MM.1S (cell line): ENCODE data around the gene PIH1D1.
A peak's percentile ranks its signal among the peaks of the same experiment; 100 is the strongest.

Experiments
- DNase-seq: peaks from one replicate; pipeline ENCODE4 v3.0.0-alpha.2; 2015
- H2AFZ ChIP-seq: fragments of 300-600 bp; sonication (generic); 2 replicates; pipeline ENCODE4 v1.6.0; 2016; ENCODE audit warnings: antibody characterized with exemption, low read length
- H3F3A ChIP-seq: fragments of 300-600 bp; sonication (generic); 2 replicates; pipeline ENCODE4 v1.6.1; 2016; ENCODE audit warnings: mild to moderate bottlenecking, antibody characterized with exemption, low read length, moderate library complexity, mixed read lengths; ENCODE audit not compliant: insufficient read depth
- H3K27ac ChIP-seq: fragments of 300-600 bp; sonication (generic); 2 replicates; pipeline ENCODE4 v1.5.1; 2016; ENCODE audit warnings: mild to moderate bottlenecking, low read length
- H3K27me3 ChIP-seq: fragments of 300-600 bp; sonication (generic); replicated peaks from 2 replicates; pipeline ENCODE4 v1.6.0; 2016; ENCODE audit warnings: low read length; ENCODE audit not compliant: insufficient read depth
- H3K36me3 ChIP-seq: fragments of 300-600 bp; sonication (generic); replicated peaks from 2 replicates; pipeline ENCODE4 v1.6.1; 2016; ENCODE audit warnings: mild to moderate bottlenecking, low read length, mixed read lengths; ENCODE audit not compliant: insufficient read depth
- H3K4me1 ChIP-seq: fragments of 300-600 bp; sonication (generic); 2 replicates; pipeline ENCODE4 v1.6.1; 2016; ENCODE audit warnings: low read length, mixed read lengths
- H3K4me2 ChIP-seq: fragments of 300-600 bp; sonication (generic); 2 replicates; pipeline ENCODE4 v1.6.0; 2016; ENCODE audit warnings: low read depth, low read length
- H3K4me3 ChIP-seq: fragments of 300-600 bp; sonication (generic); 2 replicates; pipeline ENCODE4 v1.5.1; 2016; ENCODE audit warnings: low read length, mixed read lengths
- H3K79me2 ChIP-seq: fragments of 300-600 bp; sonication (generic); 2 replicates; pipeline ENCODE4 v1.6.1; 2016; ENCODE audit warnings: mixed run types, low read length, mixed read lengths
- H3K9ac ChIP-seq: fragments of 300-600 bp; sonication (generic); 2 replicates; pipeline ENCODE4 v1.6.1; 2016; ENCODE audit warnings: low read length, mixed read lengths
- H3K9me2 ChIP-seq: fragments of 300-600 bp; sonication (generic); replicated peaks from 2 replicates; pipeline ENCODE4 v1.6.1; 2016; ENCODE audit warnings: mild to moderate bottlenecking, low read length, mixed read lengths; ENCODE audit not compliant: insufficient read depth
- H3K9me3 ChIP-seq: fragments of 300-600 bp; sonication (generic); replicated peaks from 2 replicates; pipeline ENCODE4 v1.6.1; 2016; ENCODE audit warnings: mild to moderate bottlenecking, low read length, mixed read lengths; ENCODE audit not compliant: insufficient read depth
- H4K20me1 ChIP-seq: fragments of 300-600 bp; sonication (generic); 2 replicates; pipeline ENCODE4 v1.6.1; 2016; ENCODE audit warnings: mild to moderate bottlenecking, low read length, moderate library complexity, mixed read lengths; ENCODE audit not compliant: insufficient read depth
- EZH2 ChIP-seq: fragments of 300-600 bp; sonication (generic); optimal IDR thresholded peaks from 2 replicates; pipeline ENCODE3; 2017; ENCODE audit warnings: low read depth, mild to moderate bottlenecking, antibody characterized with exemption, low read length, mixed read lengths
- EZH2phosphoT487 ChIP-seq: fragments of 300-600 bp; sonication (generic); IDR thresholded peaks from 2 replicates; pipeline ENCODE4 v1.6.1; 2018; ENCODE audit warnings: antibody characterized with exemption, low read length
- TF ChIP-seq, protein P1 (sequence below): fragments of 300-600 bp; sonication (generic); IDR thresholded peaks from 2 replicates; pipeline ENCODE4 v1.5.1; 2016; ENCODE audit warnings: antibody characterized with exemption, low read length, mixed read lengths

PIH1D1 gene

GRCh38 chr19:49492573-49493405, 41.2 kb upstream of the PIH1D1 start:
- Histone ChIP-seq H3F3A (peaks cover 89% of the 10 kb centered on the region), H4K20me1 (peaks cover 23% of the 10 kb centered on the region), H3K79me2 (peaks cover 43% of the 10 kb centered on the region), H3K9ac (no peak overlapping the region), H2AFZ (no peak overlapping the region), H3K4me2 (no peak overlapping the region), H3K27me3 (no peaks in the 10 kb centered on the region), H3K4me1 (peaks cover 8% of the 10 kb centered on the region), H3K36me3 (peaks cover 28% of the 10 kb centered on the region), H3K4me3 (no peak overlapping the region), H3K9me2 (no peaks in the 10 kb centered on the region), H3K27ac (peak overlapping the region; percentile 7; the same call in 1 of the 2 replicates), H3K9me3 (no peaks in the 10 kb centered on the region)
- no peak for TF ChIP-seq EZH2phosphoT487
- TF ChIP-seq EZH2 = no peak
- TF ChIP-seq, protein P1, sequence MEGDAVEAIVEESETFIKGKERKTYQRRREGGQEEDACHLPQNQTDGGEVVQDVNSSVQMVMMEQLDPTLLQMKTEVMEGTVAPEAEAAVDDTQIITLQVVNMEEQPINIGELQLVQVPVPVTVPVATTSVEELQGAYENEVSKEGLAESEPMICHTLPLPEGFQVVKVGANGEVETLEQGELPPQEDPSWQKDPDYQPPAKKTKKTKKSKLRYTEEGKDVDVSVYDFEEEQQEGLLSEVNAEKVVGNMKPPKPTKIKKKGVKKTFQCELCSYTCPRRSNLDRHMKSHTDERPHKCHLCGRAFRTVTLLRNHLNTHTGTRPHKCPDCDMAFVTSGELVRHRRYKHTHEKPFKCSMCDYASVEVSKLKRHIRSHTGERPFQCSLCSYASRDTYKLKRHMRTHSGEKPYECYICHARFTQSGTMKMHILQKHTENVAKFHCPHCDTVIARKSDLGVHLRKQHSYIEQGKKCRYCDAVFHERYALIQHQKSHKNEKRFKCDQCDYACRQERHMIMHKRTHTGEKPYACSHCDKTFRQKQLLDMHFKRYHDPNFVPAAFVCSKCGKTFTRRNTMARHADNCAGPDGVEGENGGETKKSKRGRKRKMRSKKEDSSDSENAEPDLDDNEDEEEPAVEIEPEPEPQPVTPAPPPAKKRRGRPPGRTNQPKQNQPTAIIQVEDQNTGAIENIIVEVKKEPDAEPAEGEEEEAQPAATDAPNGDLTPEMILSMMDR = no peak
- peak; percentile 26 for DNase-seq

- Histone ChIP-seq H3K9ac (no peak overlapping the region), H3K27ac (no peak overlapping the region), H3K36me3 (peaks cover 23% of the 10 kb centered on the region)
These were observed 40.4 kb upstream of the PIH1D1 start for GRCh38 chr19:49491804-49492572.

DNA sequence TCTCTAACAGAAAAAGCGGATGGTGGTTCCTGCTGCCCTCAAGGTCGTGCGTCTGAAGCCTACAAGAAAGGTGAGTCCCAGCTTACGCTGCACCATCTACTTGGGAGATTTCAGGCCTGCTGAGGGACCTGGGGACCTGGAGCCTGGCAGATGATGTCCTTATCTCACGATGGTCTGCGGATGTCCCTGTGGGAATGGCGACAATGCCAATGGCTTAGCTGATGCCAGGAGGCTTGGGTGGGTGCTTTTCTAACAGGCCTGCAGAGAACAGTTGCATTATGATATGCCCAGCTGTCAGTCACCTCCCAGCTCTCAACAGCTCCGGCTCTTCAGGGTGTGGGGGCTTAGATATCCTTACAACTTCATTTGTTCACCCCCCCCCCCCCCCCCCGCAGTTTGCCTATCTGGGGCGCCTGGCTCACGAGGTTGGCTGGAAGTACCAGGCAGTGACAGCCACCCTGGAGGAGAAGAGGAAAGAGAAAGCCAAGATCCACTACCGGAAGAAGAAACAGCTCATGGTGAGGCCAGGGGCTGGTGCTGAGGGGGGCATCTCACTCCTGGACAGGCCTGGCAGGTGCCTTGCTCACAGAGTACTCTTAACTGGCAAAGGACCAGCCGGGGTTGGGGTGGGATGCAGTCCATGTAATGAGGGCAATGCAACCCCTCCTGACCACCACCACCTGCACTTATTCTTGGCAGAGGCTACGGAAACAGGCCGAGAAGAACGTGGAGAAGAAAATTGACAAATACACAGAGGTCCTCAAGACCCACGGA, 39.6 kb upstream of the PIH1D1 start:
- H3K9ac ChIP-seq = no peak overlapping the region
- peaks cover 77% of the 10 kb centered on the region for H3F3A ChIP-seq
- H3K27me3 ChIP-seq = no peaks in the 10 kb centered on the region
- no peak for DNase-seq
- H3K4me2 ChIP-seq = no peak overlapping the region
- H3K36me3 ChIP-seq = peaks cover 23% of the 10 kb centered on the region
- H4K20me1 ChIP-seq = peaks cover 23% of the 10 kb centered on the region
- H3K4me1 ChIP-seq = peaks cover 3% of the 10 kb centered on the region; the same call in 1 of the 2 replicates
- H3K4me3 ChIP-seq = no peak overlapping the region
- TF ChIP-seq, protein P1 = no peak
- no peak for TF ChIP-seq EZH2
- TF ChIP-seq EZH2phosphoT487 = no peak
- no peak overlapping the region for H3K27ac ChIP-seq
- no peaks in the 10 kb centered on the region for H3K9me3 ChIP-seq
- H3K9me2 ChIP-seq = no peaks in the 10 kb centered on the region
- peaks cover 31% of the 10 kb centered on the region for H3K79me2 ChIP-seq
- no peak overlapping the region for H2AFZ ChIP-seq

More at GRCh38 chr19:49491804-49492572, 40.4 kb upstream of the PIH1D1 start:
- no peak overlapping the region for H3K4me2 ChIP-seq
- H3F3A ChIP-seq = peaks cover 84% of the 10 kb centered on the region
- H4K20me1 ChIP-seq = peaks cover 23% of the 10 kb centered on the region
- H3K9me2 ChIP-seq = no peaks in the 10 kb centered on the region
- DNase-seq = no peak
- TF ChIP-seq EZH2phosphoT487 (no peak), EZH2 (no peak)
- TF ChIP-seq, protein P1 = no peak
- no peak overlapping the region for H2AFZ ChIP-seq
- no peaks in the 10 kb centered on the region for H3K27me3 ChIP-seq
- H3K4me3 ChIP-seq = no peak overlapping the region
- H3K79me2 ChIP-seq = peaks cover 39% of the 10 kb centered on the region
- H3K9me3 ChIP-seq = no peaks in the 10 kb centered on the region
- peaks cover 3% of the 10 kb centered on the region; the same call in 1 of the 2 replicates for H3K4me1 ChIP-seq
